ENCODE results near the gene CALN1. TPM values are rescaled to one million over a fixed set of nuclear protein-coding genes. Genes with fewer than 3 reads are reported as not detected.

The CALN1 gene
- total RNA-seq, 4 donors from 2014 or later = under 0.01 to 0.33 (median 0.10) TPM; not detected in 1

- TF ChIP-seq CTCF (IDR thresholded peaks at IDR 0.05) (no peak), POLR2A (IDR thresholded peaks at IDR 0.05) (no peak)
- H3K4me1 ChIP-seq = peaks cover 0 to 13% of the 10 kb centered on the region in 2 donors
- no peak overlapping the region for H3K27ac ChIP-seq
- WGBS, 2 donors = 8 to 14% methylated on average over 15 to 29 of the region's 44 CpGs
- no peak for DNase-seq
- no peaks in the 10 kb centered on the region for H3K36me3 ChIP-seq
- intact Hi-C loops (cut with DNase I) = no loop called here
- no peaks in the 10 kb centered on the region for H3K9me3 ChIP-seq
- no peaks in the 10 kb centered on the region for H3K27me3 ChIP-seq
- H3K4me3 ChIP-seq (replicated peaks in 1 of 3) = no peak overlapping the region
Observed at GRCh38 chr7:72337390-72338167, 74.6 kb downstream of the CALN1 start.

GRCh38 chr7:72336632-72337389 is 75.3 kb downstream of the CALN1 start:
- intact Hi-C loops (cut with DNase I) = no loop called here

GRCh38 chr7:72336382-72336631 is 75.8 kb downstream of the CALN1 start:
- no peak for TF ChIP-seq POLR2A (IDR thresholded peaks at IDR 0.05)
- TF ChIP-seq CTCF (IDR thresholded peaks at IDR 0.05) = no peak
- DNase-seq = no peak
- intact Hi-C loops (cut with DNase I) = no loop called here
- WGBS, 2 donors = 0 to 3% methylated on average over 1 to 8 of the region's 21 CpGs
- H3K9me3 ChIP-seq = no peaks in the 10 kb centered on the region
- peaks cover 0 to 13% of the 10 kb centered on the region in 2 donors for H3K4me1 ChIP-seq
- no peak overlapping the region for H3K4me3 ChIP-seq (replicated peaks in 1 of 3)
- H3K27ac ChIP-seq = no peak overlapping the region
- H3K36me3 ChIP-seq = no peaks in the 10 kb centered on the region
- H3K27me3 ChIP-seq = no peaks in the 10 kb centered on the region

More at GRCh38 chr7:72336632-72337389, 75.3 kb downstream of the CALN1 start:
- Histone ChIP-seq H3K4me3 (replicated peaks in 1 of 3) (no peak overlapping the region), H3K27ac (no peak overlapping the region), H3K4me1 (peaks cover 0 to 13% of the 10 kb centered on the region in 2 donors), H3K9me3 (no peaks in the 10 kb centered on the region), H3K36me3 (no peaks in the 10 kb centered on the region), H3K27me3 (no peaks in the 10 kb centered on the region)
- WGBS, 2 donors = 1 to 2% methylated on average over 9 to 31 of the region's 89 CpGs
- no peak for DNase-seq
- TF ChIP-seq CTCF (IDR thresholded peaks at IDR 0.05) (no peak), POLR2A (IDR thresholded peaks at IDR 0.05) (no peak)

- Histone ChIP-seq H3K9me3 (no peaks in the 10 kb centered on the region), H3K4me3 (replicated peaks in 1 of 3) (no peak overlapping the region), H3K4me1 (peaks cover 0 to 13% of the 10 kb centered on the region in 2 donors), H3K27me3 (no peaks in the 10 kb centered on the region), H3K36me3 (no peaks in the 10 kb centered on the region), H3K27ac (no peak overlapping the region)
- DNase-seq = no peak
- TF ChIP-seq CTCF (IDR thresholded peaks at IDR 0.05) (no peak), POLR2A (IDR thresholded peaks at IDR 0.05) (no peak)
- 5% methylated on average over 23 of the region's 62 CpGs; no CpG with 5 or more reads in 1 of the 2 donors for WGBS, 2 donors
- intact Hi-C loops (cut with DNase I) = no loop called here
Observed at GRCh38 chr7:72335561-72336381, 76.4 kb downstream of the CALN1 start.
